GM21381 (cell line): ENCODE data around the gene HBG2.
"Not testable (repeated sequence)": the region's sequence is repeated elsewhere in the genome, so short reads cannot be mapped to it uniquely, and the experiment has no call there.

ENCODE experiments used
- ATAC-seq: cut with Tn5 transposase; IDR thresholded peaks from one replicate; pipeline ENCODE4 v1.9.1; 2021; ENCODE audit warnings: mild to moderate bottlenecking, moderate library complexity; ENCODE audit not compliant: unreplicated experiment

HBG2 gene

DNA sequence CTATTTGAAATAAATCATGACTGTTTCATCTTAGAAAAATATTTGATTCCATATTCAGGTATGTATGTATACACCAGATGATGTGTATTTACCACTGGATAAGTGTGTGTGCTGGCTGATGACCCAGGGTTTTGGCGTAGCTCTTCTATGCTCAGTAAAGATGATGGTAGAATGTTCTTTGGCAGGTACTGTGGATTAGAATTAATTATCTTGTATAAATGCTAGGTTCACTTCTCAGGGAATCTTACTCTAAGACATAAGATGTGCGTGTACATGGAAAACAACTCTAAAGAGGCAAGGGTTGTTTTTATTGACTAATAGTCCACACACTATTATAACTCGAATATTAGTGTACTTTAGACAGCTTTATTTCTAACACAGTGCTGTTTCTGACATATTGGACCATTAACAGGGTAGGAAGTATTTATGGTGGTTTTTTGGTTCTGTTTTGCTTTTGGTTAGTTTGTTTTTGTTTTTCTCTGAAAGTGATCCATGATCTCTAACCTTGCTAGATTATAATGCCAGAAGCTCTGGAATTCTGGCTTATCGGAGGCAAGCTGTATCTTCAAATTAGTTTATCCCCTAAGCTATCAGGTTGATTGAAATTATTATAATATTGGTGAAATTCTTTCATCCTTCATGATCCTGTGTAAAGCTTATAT lies 3.9 kb downstream of the HBG2 start:
- ATAC-seq: no peak

- ATAC-seq: not testable (repeated sequence)
Measured at GRCh38 chr11:5249807-5250396, 4.7 kb downstream of the HBG2 start, which contains the start of gene HBG1. Gene HBG1 (minus strand): TSS chr11:5249857. CDS start chr11:5249804, 53 bp downstream.

GRCh38 chr11:5248498-5248897 lies 6.1 kb downstream of the HBG2 start:
- not testable (repeated sequence) for ATAC-seq

DNA sequence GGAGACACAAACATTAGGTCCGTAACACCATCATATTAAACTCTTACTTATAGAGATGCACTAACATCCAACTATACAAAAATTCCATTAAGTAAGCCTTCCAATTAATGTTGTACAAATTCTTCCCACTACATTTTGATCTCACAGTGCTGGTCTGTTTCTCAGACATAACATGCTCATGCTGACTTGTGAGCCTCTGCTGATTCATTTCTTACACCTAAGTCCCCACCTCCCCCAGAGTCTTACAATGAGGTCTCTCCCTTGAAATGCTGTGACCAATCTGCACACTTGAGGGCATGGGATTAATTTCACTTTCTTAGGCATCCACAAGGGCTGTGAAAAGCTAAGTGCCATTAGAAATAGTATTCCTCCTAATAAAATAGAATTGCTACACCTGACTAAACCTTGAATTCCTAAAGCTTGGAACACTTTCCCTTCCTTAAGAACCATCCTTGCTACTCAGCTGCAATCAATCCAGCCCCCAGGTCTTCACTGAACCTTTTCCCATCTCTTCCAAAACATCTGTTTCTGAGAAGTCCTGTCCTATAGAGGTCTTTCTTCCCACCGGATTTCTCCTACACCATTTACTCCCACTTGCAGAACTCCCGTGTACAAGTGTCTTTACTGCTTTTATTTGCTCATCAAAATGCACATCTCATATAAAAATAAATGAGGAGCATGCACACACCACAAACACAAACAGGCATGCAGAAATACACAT lies 6.9 kb downstream of the HBG2 start:
- ATAC-seq: no peak

DNA sequence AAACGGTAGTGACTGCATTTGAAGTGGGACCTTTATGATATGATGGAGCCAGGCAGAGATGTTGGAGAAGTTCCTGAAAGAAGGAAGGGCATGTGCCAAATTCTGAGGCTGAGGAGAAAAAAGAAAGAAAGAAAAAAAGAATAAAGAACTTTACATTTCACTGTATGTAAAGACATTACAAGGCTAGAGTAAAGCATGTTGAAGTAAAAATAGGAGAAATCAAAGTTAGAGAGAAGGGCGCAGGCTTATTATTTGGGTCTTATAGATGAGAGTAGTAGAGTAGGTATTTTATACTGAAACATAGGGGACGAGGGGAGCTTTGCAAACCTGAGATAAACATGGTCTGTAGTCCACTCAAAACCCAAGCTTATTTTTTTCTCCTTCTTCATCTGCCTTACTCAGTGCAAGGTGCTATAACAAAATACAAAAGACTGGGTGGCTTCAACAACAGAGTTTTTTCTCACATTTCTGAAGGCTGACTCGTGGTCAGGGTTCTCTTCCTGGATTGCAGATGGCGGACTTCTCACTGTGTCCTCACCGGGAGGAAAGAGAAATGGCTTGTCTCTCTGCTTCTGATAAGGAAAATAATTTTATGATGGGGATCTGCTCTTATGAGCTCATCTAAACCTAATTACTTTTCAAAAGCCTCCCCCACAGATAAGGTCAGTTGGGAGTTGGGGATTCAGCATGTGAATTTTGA lies 7.7 kb downstream of the HBG2 start:
- no peak for ATAC-seq

DNA sequence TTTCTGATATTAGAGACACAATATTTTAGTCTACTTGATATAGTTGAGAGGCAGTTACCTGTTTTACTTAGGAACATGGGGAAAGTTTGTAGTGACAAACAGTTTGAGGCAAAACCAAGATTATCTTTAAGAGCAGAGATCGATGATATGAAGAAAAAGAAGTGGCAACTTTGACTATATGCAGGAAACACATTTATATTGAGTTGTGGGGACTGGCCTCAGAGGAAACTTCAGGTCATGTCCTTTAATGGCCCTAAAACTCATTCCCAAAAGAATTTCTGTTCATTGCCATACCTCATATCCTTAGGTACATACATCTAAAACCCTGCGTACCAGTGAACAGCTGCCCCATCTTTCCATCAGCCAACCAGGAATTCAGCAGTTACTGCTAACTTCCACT lies 9.4 kb downstream of the HBG2 start:
- ATAC-seq: no peak

DNA sequence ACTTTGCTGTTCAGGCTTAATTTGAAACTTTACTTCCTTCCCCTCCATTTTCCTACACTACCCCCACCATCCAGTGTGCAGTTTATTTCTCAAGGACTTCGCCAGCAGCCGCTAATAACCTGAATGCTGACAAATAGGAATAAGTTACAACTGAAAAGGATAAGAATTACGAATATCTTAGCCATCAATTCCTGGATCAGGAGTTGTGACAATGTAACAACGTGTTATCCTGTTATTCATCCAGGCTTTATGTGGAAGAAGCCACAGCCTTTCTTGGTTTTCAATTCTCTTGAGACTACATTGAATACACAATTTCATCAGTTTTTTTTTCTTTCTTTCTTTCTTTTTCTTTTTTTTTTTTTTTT lies 10.8 kb downstream of the HBG2 start:
- no peak for ATAC-seq

DNA sequence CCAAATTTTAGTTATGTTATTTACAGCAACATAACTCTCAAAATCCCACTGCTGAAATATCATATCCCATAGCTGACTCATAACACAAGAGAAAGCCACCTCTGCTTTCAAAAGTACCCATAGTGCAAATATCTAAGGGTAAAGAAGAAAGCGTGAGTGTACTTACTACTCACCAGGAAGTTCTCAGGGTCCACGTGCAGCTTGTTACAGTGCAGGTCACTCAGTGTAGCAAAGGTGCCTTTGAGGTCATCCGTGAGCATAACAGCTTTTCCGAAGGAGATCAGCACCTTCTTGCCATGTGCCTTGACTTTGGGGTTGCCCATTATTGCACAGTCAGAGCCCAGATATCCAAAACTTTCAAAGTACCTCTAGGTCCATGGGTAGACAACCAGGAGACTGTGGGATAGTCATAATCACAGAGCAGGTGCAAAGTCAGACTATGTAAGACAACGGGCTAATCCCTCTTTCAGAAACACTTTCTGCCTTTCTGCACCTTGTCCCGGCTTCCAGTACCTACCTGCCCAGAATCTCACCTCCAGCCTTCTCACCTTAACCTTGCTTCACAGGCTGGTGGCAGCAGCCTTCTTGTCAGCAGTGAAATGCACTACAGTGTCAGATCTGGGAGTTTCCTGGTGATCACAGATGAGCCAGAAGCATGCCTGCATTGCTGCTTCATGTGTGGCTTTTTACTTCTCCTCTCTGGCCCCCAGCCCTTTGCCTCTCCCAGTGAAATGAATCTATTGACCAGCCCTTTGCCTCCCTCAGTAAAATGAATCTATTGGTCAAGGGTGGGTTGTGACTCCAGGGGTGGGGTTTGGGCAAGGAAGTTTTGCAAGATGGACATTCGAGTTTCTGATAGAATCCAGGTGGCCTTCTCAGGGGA lies 11.4 kb downstream of the HBG2 start:
- ATAC-seq: no peak

DNA sequence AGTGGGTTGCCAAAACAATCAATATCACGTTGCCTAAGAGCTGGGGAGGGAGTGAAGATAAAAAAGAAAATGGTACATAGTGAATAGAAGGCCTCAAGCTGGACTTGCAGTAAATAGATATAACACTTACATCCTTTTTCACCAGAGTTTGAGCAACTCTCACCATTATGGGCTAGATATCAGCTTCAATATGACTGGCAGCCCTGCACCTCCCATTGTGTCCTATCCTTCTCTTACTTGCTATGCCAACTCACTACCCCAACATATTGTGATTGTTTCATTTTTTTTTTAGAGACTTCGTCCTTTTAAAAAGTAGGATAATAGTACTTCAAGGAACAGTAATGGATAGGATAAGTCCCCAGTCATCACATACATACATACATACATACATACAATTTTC lies 12.4 kb downstream of the HBG2 start:
- no peak for ATAC-seq

GRCh38 chr11:5241458-5241857 lies 13.1 kb downstream of the HBG2 start:
- no peak for ATAC-seq

DNA sequence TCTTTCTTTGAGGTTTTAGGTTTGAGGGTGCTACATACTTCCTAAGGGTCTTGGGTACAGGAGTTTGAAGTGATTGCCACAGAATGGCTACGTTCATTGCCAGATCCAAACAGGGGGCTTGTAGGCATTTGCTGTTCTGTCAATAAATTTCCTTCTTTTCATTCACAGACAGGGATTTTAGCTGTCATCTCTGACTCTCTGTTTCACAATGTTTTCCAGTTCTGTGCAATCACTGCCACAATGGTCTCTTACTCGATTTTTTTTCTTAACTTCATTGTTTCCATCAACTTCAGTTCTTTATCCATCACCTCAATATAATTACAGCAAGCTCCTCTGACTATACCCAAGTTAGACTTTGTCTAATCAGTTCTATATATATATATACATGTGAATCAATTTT lies 14.1 kb downstream of the HBG2 start:
- ATAC-seq: no peak

- no peak for ATAC-seq
Measured at GRCh38 chr11:5240056-5240455, 14.5 kb downstream of the HBG2 start.

DNA sequence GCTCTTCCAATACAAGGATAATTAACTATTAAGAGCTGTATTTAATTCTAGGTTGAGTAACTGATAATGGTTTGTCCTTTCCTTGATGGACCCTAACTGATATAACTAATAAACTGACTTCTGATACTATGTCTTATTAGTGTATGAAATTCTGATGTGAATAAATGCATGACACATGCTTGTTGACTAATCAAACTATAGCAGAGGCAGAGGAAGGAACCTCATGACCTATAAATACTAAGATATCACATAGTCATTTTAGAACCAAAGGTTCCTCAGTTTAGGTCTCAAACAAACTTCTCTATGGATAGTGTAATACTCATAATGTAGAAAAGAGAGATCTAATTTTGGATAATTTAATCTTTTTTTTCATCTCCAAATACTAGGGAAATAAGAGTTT lies 15.5 kb downstream of the HBG2 start:
- no peak for ATAC-seq

DNA sequence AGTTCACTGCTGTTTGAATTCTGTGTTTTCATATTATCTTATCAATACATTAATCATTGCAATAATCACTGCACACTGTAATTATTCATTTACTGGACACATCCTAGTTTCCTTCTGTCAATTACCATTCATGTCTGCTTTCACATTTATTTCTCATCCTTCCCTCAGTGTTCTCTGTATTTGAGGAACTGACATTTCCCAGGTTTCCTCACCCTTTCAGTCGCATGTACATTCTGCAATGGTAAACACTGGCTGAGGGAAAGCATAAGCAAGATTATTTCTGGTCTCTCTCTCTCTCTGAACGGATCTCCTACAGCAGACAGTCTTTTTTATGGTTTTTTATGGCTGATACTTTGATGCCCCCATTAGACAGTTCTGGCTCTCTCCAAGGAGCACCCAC lies 16.1 kb downstream of the HBG2 start:
- ATAC-seq: no peak

- no peak for ATAC-seq
Measured at GRCh38 chr11:5237420-5237819, 17.2 kb downstream of the HBG2 start.

DNA sequence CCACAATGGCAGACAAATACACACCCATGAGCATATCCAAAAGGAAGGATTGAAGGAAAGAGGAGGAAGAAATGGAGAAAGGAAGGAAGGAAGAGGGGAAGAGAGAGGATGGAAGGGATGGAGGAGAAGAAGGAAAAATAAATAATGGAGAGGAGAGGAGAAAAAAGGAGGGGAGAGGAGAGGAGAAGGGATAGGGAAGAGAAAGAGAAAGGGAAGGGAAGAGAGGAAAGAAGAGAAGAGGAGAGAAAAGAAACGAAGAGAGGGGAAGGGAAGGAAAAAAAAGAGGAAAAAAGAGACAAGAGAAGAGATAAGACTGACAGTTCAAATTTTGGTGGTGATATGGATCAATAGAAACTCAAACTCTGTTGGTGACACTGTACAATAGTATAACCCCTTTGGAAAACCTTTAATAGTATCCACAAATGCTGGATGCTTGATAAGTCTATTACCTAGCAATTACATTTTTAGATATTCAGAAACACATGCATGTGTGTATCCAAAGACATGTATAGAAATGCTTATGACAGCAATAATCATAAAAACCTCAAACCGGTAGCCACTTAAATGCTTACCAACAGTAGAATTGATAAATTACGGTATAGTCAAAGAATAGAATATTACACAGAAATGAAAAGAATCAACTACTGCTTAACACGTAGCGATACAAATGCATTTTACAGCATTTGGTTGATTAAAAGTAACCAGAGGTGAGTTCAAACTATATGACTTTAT lies 19.1 kb downstream of the HBG2 start:
- no peak for ATAC-seq

DNA sequence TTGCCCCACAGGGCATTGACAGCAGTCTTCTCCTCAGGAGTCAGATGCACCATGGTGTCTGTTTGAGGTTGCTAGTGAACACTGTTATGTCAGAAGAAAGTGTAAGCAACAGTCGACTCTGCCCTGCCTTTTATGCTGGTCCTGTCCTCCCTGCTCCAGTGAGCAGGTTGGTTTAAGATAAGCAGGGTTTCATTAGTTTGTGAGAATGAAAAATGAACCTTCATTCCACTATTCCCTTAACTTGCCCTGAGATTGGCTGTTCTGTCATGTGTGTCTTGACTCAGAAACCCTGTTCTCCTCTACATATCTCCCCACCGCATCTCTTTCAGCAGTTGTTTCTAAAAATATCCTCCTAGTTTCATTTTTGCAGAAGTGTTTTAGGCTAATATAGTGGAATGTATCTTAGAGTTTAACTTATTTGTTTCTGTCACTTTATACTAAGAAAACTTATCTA lies 20.2 kb downstream of the HBG2 start, which contains the start of gene HBD:
Gene HBD (minus strand): TSS at position 103 of the 454 bp plus-strand sequence. CDS start 50 bp downstream, at position 53.
- ATAC-seq: peak; percentile 86

DNA sequence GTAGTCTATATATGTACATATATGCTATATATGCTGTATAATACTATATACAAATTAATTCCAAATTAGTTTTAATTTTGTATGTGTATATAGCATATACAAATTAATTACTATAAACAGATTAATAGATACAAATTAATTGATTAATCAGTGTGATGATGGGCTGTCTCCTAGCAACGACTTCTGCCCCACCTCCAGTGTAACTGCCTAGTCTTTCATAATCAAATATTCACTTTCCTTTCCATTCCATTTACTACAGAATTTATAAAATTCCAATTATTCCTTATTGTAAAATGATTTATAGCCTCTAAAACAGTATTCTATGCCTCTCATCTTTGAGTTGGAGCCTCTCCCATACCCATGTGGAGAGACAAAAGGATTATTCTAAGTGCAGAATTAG lies 21.3 kb downstream of the HBG2 start:
- no peak for ATAC-seq

GRCh38 chr11:5232821-5233220 lies 21.8 kb downstream of the HBG2 start:
- ATAC-seq: no peak

GRCh38 chr11:5232176-5232575 lies 22.4 kb downstream of the HBG2 start:
- no peak for ATAC-seq
